Measurements from ENCODE around the gene MZT1.

The MZT1 gene

DNA sequence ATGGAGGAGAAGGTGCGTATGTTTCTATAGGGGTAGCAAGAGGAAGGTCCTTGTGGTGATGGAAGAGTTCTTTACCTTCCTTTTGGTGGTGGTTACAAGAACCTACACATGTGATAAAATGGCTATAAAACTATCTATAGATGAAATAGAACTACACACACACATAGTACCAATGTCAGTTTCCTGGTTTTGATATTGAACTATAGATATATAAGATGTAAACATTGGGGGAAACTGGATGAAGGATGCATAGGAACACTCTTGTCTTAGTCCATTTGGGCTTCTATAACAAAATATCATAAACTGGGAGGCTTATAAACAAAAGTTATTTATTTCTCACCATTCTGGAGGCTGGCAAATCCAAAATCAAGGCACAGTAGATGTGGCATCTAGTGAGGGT, 47.1 kb downstream of the MZT1 start:
- no peak for DNase-seq (ENCODE audit: low read depth)

- DNase-seq (ENCODE audit: low read depth) = no peak
Observed at GRCh38 chr13:72678312-72678711, 49.1 kb downstream of the MZT1 start.

DNA sequence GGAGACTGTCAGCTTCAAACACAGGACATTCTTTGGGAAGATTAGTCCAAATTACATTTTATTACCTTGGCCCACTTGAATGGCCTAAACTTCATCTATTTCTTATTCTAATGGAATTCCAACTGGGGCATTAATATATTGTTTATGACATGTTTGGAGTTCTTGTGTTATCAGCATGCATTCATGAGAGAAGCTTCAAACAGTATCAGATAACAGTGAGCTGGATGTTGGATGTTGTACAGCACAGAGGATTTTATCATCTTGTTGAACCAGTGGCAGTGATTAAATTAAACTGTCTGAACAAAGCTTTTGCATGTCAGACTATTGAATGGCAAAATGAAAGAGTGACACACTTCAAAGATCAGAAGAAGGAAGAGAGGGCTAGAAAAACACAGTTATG, 50.0 kb downstream of the MZT1 start:
- DNase-seq (ENCODE audit: low read depth) = no peak

- DNase-seq (ENCODE audit: low read depth) = no peak
Observed at GRCh38 chr13:72666391-72666790, 61.0 kb downstream of the MZT1 start.

DNA sequence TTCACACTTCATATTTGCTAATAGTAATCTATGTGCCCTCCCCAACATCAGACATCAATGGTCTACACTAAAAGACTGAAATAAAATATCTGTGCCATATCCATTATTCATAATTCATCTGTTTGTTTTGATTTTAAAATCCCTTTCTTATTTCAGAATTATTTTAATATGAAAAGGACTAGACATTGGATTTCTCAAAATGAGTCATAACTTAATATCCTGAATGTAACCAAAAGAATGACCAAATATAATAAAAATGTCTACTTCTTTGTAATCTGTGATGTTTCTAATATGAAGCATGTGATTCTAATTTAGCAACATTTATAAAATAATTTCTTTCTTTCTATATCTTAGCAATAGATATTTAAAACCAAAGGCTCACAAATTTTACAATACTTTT, 64.9 kb downstream of the MZT1 start:
- no peak for DNase-seq (ENCODE audit: low read depth)

Measured in stimulated activated CD8-positive, alpha-beta memory T cell treated with anti-CD3 and anti-CD28 coated beads, Interleukin-12 subunit alpha, Interleukin-12 subunit beta, amount 100 ng/mL, for 1 hour (primary cell).